GM23338 (cell line): ENCODE data around the gene DTL. TPM values are rescaled to one million over a fixed set of nuclear protein-coding genes. Genes with fewer than 3 reads are reported as not detected.
A peak's percentile ranks its signal among the peaks of the same experiment; 100 is the strongest.

Experiments
- ATAC-seq: fragments of 200-7000 bp; cut with Tn5 transposase; 3 replicates; pipeline ENCODE4 v1.9.1; 2020
- DNase-seq: peaks from one replicate; pipeline ENCODE4 v3.0.0-alpha.2; 2015; ENCODE audit warnings: low spot score
- H2AFZ ChIP-seq: fragments of 200-600 bp; sonication (generic); 2 replicates; pipeline ENCODE4 v1.8.0; 2016; ENCODE audit warnings: antibody characterized with exemption, mild to moderate bottlenecking, moderate library complexity
- H3F3A ChIP-seq: fragments of 200-600 bp; sonication (generic); replicated peaks from 2 replicates; pipeline ENCODE4 v1.8.0; 2017; ENCODE audit warnings: antibody characterized with exemption, mixed run types, low read depth
- H3K27ac ChIP-seq: fragments of 200-600 bp; sonication (generic); 2 replicates; pipeline ENCODE4 v1.6.1; 2016; ENCODE audit warnings: low read depth
- H3K27me3 ChIP-seq: fragments of 200-600 bp; sonication (generic); 2 replicates; pipeline ENCODE4 v1.8.0; 2016; ENCODE audit warnings: mild to moderate bottlenecking, mixed run types, moderate library complexity; ENCODE audit not compliant: insufficient read depth
- H3K36me3 ChIP-seq: fragments of 200-600 bp; sonication (generic); 2 replicates; pipeline ENCODE4 v1.8.0; 2016; ENCODE audit warnings: mild to moderate bottlenecking; ENCODE audit not compliant: insufficient read depth
- H3K4me1 ChIP-seq: fragments of 200-600 bp; sonication (generic); 2 replicates; pipeline ENCODE4 v1.8.0; 2016; ENCODE audit warnings: mild to moderate bottlenecking, moderate library complexity; ENCODE audit not compliant: insufficient read depth
- H3K4me2 ChIP-seq: fragments of 200-600 bp; sonication (generic); 2 replicates; pipeline ENCODE4 v1.7.1; 2017; ENCODE audit warnings: mixed run types
- H3K4me3 ChIP-seq: fragments of 200-600 bp; sonication (generic); 2 replicates; pipeline ENCODE4 v1.6.1; 2016; ENCODE audit warnings: mixed run types
- H3K79me2 ChIP-seq: fragments of 200-600 bp; sonication (generic); replicated peaks from 2 replicates; pipeline ENCODE4 v1.8.0; 2017; ENCODE audit warnings: mild to moderate bottlenecking; ENCODE audit not compliant: insufficient read depth
- H3K9me2 ChIP-seq: fragments of 200-600 bp; sonication (generic); 2 replicates; pipeline ENCODE4 v1.8.0; 2017; ENCODE audit not compliant: insufficient read depth
- H4K20me1 ChIP-seq: fragments of 200-600 bp; sonication (generic); replicated peaks from 2 replicates; pipeline ENCODE4 v1.8.0; 2017; ENCODE audit warnings: mild to moderate bottlenecking; ENCODE audit not compliant: insufficient read depth
- H3K27ac Mint-ChIP-seq: 2 replicates; pipeline ENCODE4 v1.8.0; 2020; ENCODE audit warnings: inconsistent platforms, mild to moderate bottlenecking, moderate library complexity, mixed read lengths
- H3K27me3 Mint-ChIP-seq: 3 replicates; pipeline ENCODE4 v1.8.0; 2022; ENCODE audit warnings: low read depth, mild to moderate bottlenecking, moderate library complexity, mixed read lengths, inconsistent platforms; ENCODE audit not compliant: insufficient read depth, poor library complexity
- H3K36me3 Mint-ChIP-seq: 3 replicates; pipeline ENCODE4 v1.8.0; 2021; ENCODE audit warnings: low read depth, mild to moderate bottlenecking, inconsistent platforms, moderate library complexity, mixed read lengths
- H3K4me1 Mint-ChIP-seq: 3 replicates; pipeline ENCODE4 v1.8.0; 2020; ENCODE audit warnings: mild to moderate bottlenecking, inconsistent platforms, mixed read lengths
- H3K4me3 Mint-ChIP-seq: 3 replicates; pipeline ENCODE4 v1.8.0; 2021; ENCODE audit warnings: moderate library complexity, mild to moderate bottlenecking, inconsistent platforms, mixed read lengths
- H3K9me3 Mint-ChIP-seq: 3 replicates; pipeline ENCODE4 v1.8.0; 2020; ENCODE audit warnings: moderate library complexity, mild to moderate bottlenecking, inconsistent platforms, mixed read lengths
- CREB1 ChIP-seq: fragments of 250-450 bp; sonication (Bioruptor Pico); IDR thresholded peaks from 2 replicates; pipeline ENCODE4 v1.5.0; 2020; ENCODE audit warnings: low read depth, mild to moderate bottlenecking, moderate library complexity
- CTCF ChIP-seq, 2 experiments: fragments of 200-600 bp in 1 of 2; sonication (generic) in 1 of 2; conservative IDR thresholded peaks; 2 replicates each; pipeline versions ENCODE4 v1.5.1 to v1.6.1; 2016 to 2017; ENCODE audit warnings: antibody characterized with exemption in 2 of 2, low read depth in 2 of 2, mild to moderate bottlenecking in 2 of 2, moderate library complexity in 1 of 2
- ETS1 ChIP-seq: IDR thresholded peaks from 2 replicates; pipeline ENCODE4 v1.6.1; 2016; ENCODE audit warnings: antibody characterized with exemption
- EZH2 ChIP-seq: fragments of 200-600 bp; sonication (generic); IDR thresholded peaks from one replicate; pipeline ENCODE4 v1.8.0; 2017; ENCODE audit warnings: antibody characterized with exemption, mild to moderate bottlenecking, low read depth; ENCODE audit not compliant: unreplicated experiment
- EZH2phosphoT487 ChIP-seq: fragments of 200-600 bp; sonication (generic); IDR thresholded peaks from one replicate; pipeline ENCODE4 v1.8.1; 2018; ENCODE audit warnings: antibody characterized with exemption; ENCODE audit not compliant: unreplicated experiment
- JUNB ChIP-seq: IDR thresholded peaks from one replicate; pipeline ENCODE4 v1.6.1; 2016; ENCODE audit warnings: antibody characterized with exemption; ENCODE audit not compliant: unreplicated experiment
- NANOG ChIP-seq: IDR thresholded peaks from 2 replicates; pipeline ENCODE4 v1.6.1; 2016; ENCODE audit warnings: antibody characterized with exemption, borderline replicate concordance
- POLR2AphosphoS5 ChIP-seq: IDR thresholded peaks from 2 replicates; pipeline ENCODE4 v1.6.1; 2016; ENCODE audit warnings: antibody characterized with exemption, low read depth
- REST ChIP-seq: IDR thresholded peaks from one replicate; pipeline ENCODE4 v1.6.1; 2018; ENCODE audit warnings: antibody characterized with exemption; ENCODE audit not compliant: unreplicated experiment
- STAT1 ChIP-seq: IDR thresholded peaks from one replicate; pipeline ENCODE4 v1.6.1; 2016; ENCODE audit warnings: antibody characterized with exemption; ENCODE audit not compliant: unreplicated experiment
- ZNF114 ChIP-seq: fragments of 250-450 bp; sonication (Bioruptor Pico); IDR thresholded peaks from 2 replicates; pipeline ENCODE4 v1.5.0; 2020; ENCODE audit warnings: mild to moderate bottlenecking, moderate library complexity
- ZNF331 ChIP-seq: fragments of 250-450 bp; sonication (Bioruptor Pico); IDR thresholded peaks from 2 replicates; pipeline ENCODE4 v1.5.0; 2020; ENCODE audit warnings: low read depth, mild to moderate bottlenecking, moderate library complexity
- ZNF462 ChIP-seq: fragments of 250-450 bp; sonication (Bioruptor Pico); IDR thresholded peaks from 2 replicates; pipeline ENCODE4 v1.5.0; 2020; ENCODE audit warnings: mild to moderate bottlenecking, moderate library complexity
- polyA plus RNA-seq: library from polyadenylated mRNA; unstranded; fragments of >200 nt; fragmentation: Nextera tagmentation; extraction: Ambion mirVana; gene quantifications from 2 replicates; pipeline ENCODE4 v1.2.1, GENCODE V29; 2016
- total RNA-seq: library from RNA; depleted of rRNA; stranded (reverse); fragments of >200 nt; shearing (Covaris generic); gene quantifications from 2 replicates; pipeline ENCODE4 v1.2.3, GENCODE V29; 2014

The DTL gene
- total and polyA plus RNA-seq, 2 experiments from 2014 or later: 26.5 to 58.8 TPM

- Histone ChIP-seq H3K36me3 (no peaks in the 10 kb centered on the region), H3K79me2 (peaks cover 90% of the 10 kb centered on the region), H3K9me2 (no peaks in the 10 kb centered on the region), H3K4me3 (no peak overlapping the region), H3K4me2 (no peak overlapping the region; the same call in 1 of the 2 replicates), H3K4me1 (peaks cover 21% of the 10 kb centered on the region), H2AFZ (no peak overlapping the region), H3K27ac (no peak overlapping the region), H3K27me3 (no peaks in the 10 kb centered on the region), H4K20me1 (peaks cover 3% of the 10 kb centered on the region), H3F3A (no peaks in the 10 kb centered on the region)
- DNase-seq: no peak
- Mint-ChIP-seq H3K27me3 (peaks cover 12% of the 10 kb centered on the region), H3K4me1 (peaks cover 31% of the 10 kb centered on the region), H3K4me3 (no peak overlapping the region), H3K36me3 (peaks cover 17% of the 10 kb centered on the region; the same call in 2 of the 3 replicates), H3K9me3 (no peaks in the 10 kb centered on the region), H3K27ac (peak overlapping the region; percentile 74)
- TF ChIP-seq EZH2 (no peak), REST (no peak), CREB1 (CRISPR knock-in tag) (no peak), ZNF331 (CRISPR knock-in tag) (no peak), NANOG (no peak), ZNF114 (CRISPR knock-in tag) (no peak), ZNF462 (CRISPR knock-in tag) (no peak), EZH2phosphoT487 (no peak), POLR2AphosphoS5 (no peak), JUNB (no peak), ETS1 (no peak), CTCF (conservative IDR thresholded peaks at IDR 0.05; ENCODE audit: low read depth in 2 of 2) (no peak), STAT1 (no peak)
- ATAC-seq: no peak
These were observed 4.5 kb upstream of the DTL start for GRCh38 chr1:212030936-212031528.
